Measurements from ENCODE around the gene PM20D1.
A peak's percentile ranks its signal among the peaks of the same experiment; 100 is the strongest.
"Not testable (repeated sequence)": the region's sequence is repeated elsewhere in the genome, so short reads cannot be mapped to it uniquely, and the experiment has no call there.

PM20D1 gene

GRCh38 chr1:205849619-205850355 is at the start of gene PM20D1:
PM20D1 (minus strand) TSS chr1:205850132; CDS start chr1:205850072, 60 bp downstream.
- DNase-seq: peak; percentile 80

GRCh38 chr1:205896351-205896750 is 46.4 kb upstream of the PM20D1 start:
- DNase-seq: no peak

- DNase-seq: not testable (repeated sequence)
Observed at GRCh38 chr1:205894119-205894518, 44.2 kb upstream of the PM20D1 start.

DNA sequence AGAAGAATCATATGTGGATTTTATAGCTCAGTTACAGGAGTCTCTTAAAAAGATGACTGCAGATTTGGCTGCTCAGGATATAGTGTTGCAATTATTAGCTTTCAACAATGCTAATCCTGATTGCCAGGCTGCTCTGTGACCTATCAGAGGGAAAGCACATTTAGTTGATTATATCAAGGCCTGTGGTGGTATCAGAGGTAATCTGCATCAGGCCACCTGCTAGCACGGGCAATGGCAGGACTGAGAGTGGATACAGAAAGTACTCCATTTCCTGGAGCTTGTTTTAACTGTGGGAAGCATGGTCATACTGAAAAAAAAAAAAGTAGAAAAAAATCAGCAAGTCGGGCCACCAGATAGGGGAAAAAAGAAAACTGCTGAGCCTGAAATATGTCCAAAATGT is 42.2 kb upstream of the PM20D1 start:
- DNase-seq: not testable (repeated sequence)

DNA sequence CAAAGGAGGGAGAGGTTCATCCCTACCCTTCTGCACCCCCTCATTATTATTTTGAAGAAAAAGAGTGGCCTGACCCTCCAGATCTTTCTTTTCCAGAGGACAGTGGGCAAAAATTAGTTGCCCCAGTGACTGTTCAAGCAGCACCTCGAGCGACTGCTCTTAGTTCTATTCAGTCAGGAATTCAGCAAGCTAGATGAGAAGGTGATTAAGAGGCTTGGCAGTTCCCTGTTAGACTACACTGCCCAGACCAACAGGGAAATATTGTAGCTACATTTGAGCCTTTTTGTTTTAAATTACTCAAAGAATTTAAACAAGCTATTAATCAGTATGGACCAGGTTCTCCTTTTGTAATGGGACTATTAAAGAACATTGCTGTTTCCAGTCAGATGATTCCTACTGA is 41.5 kb upstream of the PM20D1 start:
- not testable (repeated sequence) for DNase-seq

- not testable (repeated sequence) for DNase-seq
Observed at GRCh38 chr1:205890631-205891030, 40.7 kb upstream of the PM20D1 start.

DNA sequence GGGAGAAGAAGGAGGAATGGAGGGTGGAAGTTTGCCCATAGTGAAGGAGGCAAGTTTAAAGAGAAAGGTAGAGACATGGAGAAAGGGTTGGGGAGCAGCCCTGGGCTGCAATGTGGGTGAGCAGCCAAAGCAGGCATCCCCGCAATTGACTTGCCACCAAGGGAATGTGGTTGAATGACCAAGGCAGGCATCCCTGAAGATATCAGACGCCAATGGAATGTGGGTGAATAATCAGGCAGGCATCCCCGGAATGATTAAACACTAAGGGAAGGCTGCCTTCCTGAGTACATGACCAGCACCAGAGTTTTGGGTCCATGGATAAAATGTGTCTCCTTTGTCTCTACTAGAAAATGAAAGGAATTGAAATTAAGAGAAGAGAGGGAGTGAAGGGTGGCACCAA is 39.8 kb upstream of the PM20D1 start:
- not testable (repeated sequence) for DNase-seq

DNA sequence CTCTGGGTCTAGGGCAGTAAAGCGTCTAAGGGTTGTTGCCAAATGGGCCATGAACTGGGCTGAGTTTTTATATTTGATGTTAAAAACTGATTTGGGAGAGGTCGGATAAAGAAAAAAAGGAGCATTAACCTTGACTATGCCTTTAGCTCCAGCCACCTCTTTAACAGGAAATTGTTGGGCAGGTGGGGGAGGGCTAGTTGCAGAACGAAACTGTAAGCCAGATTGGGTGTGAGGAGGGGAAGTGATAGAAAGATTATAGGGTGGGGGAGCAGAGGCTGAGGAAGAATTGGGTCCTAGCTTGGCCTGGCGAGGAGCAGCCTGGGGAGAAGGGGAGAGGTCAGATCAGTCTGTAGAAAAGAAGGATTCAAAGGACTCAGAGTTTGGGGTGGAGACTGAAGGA is 39.1 kb upstream of the PM20D1 start:
- DNase-seq: not testable (repeated sequence)

GRCh38 chr1:205883792-205884191 is 33.9 kb upstream of the PM20D1 start:
- DNase-seq: no peak

GRCh38 chr1:205880923-205881322 is 31.0 kb upstream of the PM20D1 start:
- DNase-seq: no peak

- no peak for DNase-seq
Observed at GRCh38 chr1:205879974-205880373, 30.0 kb upstream of the PM20D1 start.

DNA sequence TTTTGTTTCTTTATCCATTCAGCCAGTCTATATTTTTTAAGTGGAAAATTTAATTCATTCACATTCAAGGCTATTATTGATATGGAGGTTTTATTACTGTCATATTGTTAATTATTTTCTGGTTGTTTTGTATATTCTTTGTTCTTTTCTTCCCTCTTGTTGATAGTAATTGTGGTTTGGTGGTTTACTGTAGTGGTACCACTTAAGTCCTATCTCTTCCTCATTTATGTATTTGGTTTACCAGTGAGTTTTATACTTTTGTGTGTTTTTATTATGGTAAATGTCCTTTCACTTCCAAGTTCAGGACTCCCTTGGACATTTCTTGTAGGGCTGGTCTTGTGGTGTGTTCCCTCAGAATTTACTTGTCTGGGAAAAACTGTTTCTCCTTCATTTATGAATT is 28.1 kb upstream of the PM20D1 start:
- DNase-seq: no peak

GRCh38 chr1:205873148-205873547 is 23.2 kb upstream of the PM20D1 start:
- DNase-seq: not testable (repeated sequence)

- no peak for DNase-seq
Observed at GRCh38 chr1:205870236-205870635, 20.3 kb upstream of the PM20D1 start.

DNA sequence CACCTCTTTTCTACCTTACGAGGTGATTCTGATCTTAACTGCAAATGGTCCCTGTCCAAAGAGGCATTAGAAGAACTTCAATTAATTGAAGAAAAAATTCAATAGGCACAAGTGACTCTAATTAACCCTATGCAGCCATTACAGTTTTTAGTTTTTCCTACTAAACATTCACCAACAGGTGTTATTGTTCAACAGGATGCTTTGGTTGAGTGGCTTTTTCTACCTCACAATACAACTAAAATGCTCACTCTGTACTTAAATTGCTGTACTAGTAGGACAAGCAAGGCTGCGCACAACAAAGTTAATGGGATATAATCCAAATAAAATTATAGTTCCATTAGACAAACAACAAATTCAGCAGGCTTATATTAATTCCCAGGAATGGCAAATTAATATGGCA is 11.6 kb upstream of the PM20D1 start:
- DNase-seq: no peak

DNA sequence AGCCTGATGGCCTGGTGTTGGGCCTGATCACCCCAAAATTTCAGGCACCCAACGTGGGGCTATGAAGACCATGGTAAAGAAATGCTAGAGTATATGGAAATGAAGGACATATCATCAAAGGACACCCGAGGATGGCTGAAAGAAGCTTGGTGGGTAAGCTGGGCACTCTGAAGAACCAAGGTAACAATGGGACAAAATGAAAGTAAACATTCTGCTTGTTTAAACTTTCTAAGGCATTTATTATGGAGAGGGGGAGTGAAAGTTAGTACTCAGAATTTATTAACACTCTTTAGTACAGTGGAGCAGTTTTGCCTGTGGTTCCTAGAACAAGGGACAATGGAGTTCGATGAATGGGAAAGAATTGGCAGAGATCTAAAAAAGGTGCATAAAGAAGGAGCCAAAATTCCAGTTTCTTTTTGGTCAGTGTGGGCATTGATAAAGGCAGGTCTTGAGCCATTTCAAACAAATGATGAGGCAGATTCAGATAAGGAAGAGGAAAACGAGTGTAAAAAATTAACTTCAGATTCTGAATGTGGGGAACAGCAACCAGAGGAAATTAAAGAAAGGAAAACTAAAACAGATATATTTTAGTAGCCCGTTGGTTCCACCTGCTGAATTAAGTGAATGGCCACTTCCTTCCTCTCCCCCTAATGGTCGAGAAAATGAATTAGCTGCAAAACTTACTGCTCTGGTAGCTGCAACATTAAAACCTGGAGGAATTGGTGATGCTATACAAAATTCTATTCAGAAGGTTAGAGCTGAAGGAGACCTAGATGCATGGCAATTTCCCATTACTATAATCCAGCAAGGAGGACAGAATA is 8.4 kb upstream of the PM20D1 start:
- no peak for DNase-seq

- not testable (repeated sequence) for DNase-seq
Observed at GRCh38 chr1:205857501-205857900, 7.6 kb upstream of the PM20D1 start.

- DNase-seq: no peak
Observed at GRCh38 chr1:205856433-205856832, 6.5 kb upstream of the PM20D1 start.

- no peak for DNase-seq
Observed at GRCh38 chr1:205852969-205853368, 3.0 kb upstream of the PM20D1 start.

DNA sequence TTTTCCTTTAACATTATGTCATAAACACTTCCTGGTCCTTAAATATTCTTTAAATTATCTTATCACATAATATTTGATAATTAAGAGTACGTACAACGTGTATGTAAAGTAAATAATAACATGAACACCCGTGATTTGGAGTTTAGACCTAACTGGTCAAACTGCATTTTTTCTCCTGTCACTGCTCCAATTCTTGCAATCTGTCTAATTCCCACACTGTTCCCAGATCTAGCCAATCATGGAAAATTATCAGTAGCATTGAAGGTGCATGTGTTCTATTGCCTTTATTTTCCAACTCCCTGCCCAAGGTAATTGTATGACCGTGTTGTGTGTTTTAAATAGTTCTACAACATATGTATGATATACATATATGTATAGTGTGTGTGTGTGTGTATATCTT is 2.1 kb upstream of the PM20D1 start:
- DNase-seq: no peak

DNA sequence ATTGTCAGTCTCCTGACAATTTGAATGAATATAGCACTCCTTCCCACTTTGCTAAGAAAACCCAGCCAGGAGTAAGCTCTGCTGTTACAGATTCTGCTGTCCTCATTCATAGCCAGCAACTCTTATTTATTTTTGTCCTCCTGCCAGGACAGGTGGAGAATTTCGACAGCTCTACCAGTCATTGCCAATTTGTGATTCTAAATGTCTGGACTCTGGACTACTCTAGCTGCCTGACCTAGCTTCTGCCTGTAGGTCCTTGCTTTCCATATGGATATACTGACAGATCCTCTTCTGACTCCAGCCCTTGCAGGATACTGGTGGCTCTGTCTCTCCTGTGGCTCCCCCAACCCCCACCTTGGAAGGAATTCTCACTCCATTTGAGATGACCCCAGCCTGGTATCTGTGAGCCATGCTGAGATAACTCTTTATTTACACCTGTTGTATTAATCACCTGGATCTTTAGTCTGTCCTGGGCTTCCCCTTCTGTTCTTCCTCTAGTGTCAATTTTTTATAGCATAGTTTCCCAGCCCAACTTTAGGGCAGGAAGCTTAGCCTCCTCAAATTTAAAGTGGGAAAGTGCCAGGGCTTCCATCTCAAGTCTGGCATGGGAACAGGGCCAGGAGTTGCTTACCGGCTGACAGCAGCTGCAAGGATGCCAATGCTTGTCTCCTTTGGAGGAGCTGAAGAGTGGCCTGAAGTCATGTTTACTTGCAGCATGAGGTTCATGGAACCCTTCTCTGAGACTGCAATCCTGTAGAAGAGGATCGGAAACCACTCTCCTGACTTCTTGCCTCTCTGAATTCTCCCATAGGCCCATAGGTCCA is 6.7 kb downstream of the PM20D1 start:
- no peak for DNase-seq

DNA sequence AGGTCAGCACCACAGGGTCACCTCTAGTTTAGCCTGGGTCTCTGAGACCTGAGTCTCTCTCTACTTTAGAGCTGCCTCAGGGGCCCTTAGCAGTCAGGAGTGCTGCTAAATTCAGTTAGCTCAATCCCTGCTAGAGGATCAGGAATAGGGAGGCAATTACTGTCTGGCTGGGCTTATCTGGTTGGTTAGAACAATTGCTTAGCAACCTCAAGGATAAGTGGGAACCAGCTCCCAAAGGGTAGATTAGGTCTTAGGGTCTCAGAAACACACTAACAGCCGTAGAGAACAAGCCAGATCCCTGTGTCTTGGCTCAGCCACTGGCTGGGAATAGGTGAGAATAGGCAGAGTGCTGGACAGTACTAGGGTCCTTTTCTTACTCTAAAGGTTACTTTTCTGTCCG is 7.7 kb downstream of the PM20D1 start:
- DNase-seq: no peak

Data from activated CD8-positive, alpha-beta memory T cell treated with anti-CD3 and anti-CD28 coated beads, Interleukin-2, amount 50 U/mL, for 4 hours (primary cell).